Nephron (organoid): ENCODE data around the gene AIP.

Source experiments
- H3K27ac Mint-ChIP-seq, 3 experiments: 2 replicates each; pipeline ENCODE4 v1.8.0; 2020; ENCODE audit warnings: mixed read lengths in 3 of 3, mild to moderate bottlenecking in 2 of 3, moderate library complexity in 1 of 3
- H3K27me3 Mint-ChIP-seq: 2 replicates; pipeline ENCODE4 v1.8.0; 2021; ENCODE audit warnings: low read depth, mild to moderate bottlenecking, moderate library complexity, mixed read lengths
- H3K36me3 Mint-ChIP-seq: 2 replicates; pipeline ENCODE4 v1.8.0; 2020; ENCODE audit warnings: low read depth, mixed read lengths
- H3K4me1 Mint-ChIP-seq: 2 replicates; pipeline ENCODE4 v1.8.0; 2020; ENCODE audit warnings: mixed read lengths
- H3K4me3 Mint-ChIP-seq, 3 experiments: 2 replicates each; pipeline ENCODE4 v1.8.0; 2020; ENCODE audit warnings: mild to moderate bottlenecking in 3 of 3, mixed read lengths in 3 of 3, moderate library complexity in 2 of 3
- H3K9me3 Mint-ChIP-seq: 2 replicates; pipeline ENCODE4 v1.8.0; 2020; ENCODE audit warnings: mixed read lengths
- CTCF ChIP-seq, 3 experiments: fragments of 200-600 bp; sonication (generic); IDR thresholded peaks; one replicate each; pipeline ENCODE4 v1.5.0; 2021; ENCODE audit warnings: antibody characterized with exemption in 3 of 3; ENCODE audit not compliant: unreplicated experiment in 3 of 3

Gene AIP

GRCh38 chr11:67448220-67448609, 34.6 kb upstream of the AIP start:
- Mint-ChIP-seq H3K36me3 (no peaks in the 10 kb centered on the region), H3K4me3 (no peak overlapping the region), H3K27ac (no peak overlapping the region), H3K9me3 (no peaks in the 10 kb centered on the region), H3K27me3 (peaks cover 5% of the 10 kb centered on the region), H3K4me1 (no peaks in the 10 kb centered on the region)
- no peak for TF ChIP-seq CTCF (IDR thresholded peaks at IDR 0.05; ENCODE audit: unreplicated experiment in 3 of 3)

DNA sequence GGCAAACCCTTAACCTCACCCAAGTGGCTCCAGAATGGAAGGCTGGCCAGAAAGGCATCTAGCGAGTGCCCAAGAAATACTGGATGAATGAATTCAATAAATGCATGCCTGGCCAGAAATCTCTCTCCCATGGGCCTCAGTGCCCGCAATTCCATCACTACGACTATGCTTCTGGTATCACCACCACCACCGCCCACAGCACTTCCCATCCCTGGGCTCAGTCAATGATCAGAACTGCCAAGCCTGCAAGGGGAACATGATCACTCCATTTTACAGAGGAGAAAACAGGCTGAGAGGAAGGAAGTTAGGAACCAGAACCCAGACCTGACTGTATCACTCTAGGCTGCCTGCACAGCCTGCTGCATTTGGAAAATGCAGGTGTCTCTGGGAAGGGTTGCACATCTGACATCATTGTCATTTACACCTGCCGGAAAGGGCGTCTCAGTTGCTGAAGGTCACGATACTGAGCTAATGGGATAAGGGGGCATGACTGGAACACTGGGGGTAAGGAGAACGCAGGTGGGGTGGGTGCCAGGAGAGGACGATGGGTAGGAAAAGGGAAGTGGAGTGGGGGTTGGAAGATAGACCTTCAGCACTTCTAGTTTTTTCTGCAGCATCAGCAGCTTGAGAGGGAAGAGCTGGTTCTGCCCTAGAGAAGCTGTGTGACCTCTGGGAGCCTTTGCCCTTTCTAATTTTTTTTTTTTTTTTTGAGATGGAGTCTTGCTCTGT, 33.5 kb upstream of the AIP start:
- no peaks in the 10 kb centered on the region for H3K9me3 Mint-ChIP-seq
- no peaks in the 10 kb centered on the region for H3K36me3 Mint-ChIP-seq
- no peaks in the 10 kb centered on the region for H3K4me1 Mint-ChIP-seq
- TF ChIP-seq CTCF (IDR thresholded peaks at IDR 0.05; ENCODE audit: unreplicated experiment in 3 of 3): no peak
- no peak overlapping the region for H3K4me3 Mint-ChIP-seq
- peaks cover 5% of the 10 kb centered on the region for H3K27me3 Mint-ChIP-seq
- H3K27ac Mint-ChIP-seq: peak overlapping the region in 2 of 3 experiments; percentile 15 to 21

- Mint-ChIP-seq H3K36me3 (no peaks in the 10 kb centered on the region), H3K27me3 (peaks cover 5% of the 10 kb centered on the region), H3K27ac (no peak overlapping the region), H3K9me3 (no peaks in the 10 kb centered on the region), H3K4me3 (no peak overlapping the region), H3K4me1 (no peaks in the 10 kb centered on the region)
- no peak for TF ChIP-seq CTCF (IDR thresholded peaks at IDR 0.05; ENCODE audit: unreplicated experiment in 3 of 3)
Measured at GRCh38 chr11:67450796-67451657, 31.8 kb upstream of the AIP start.

DNA sequence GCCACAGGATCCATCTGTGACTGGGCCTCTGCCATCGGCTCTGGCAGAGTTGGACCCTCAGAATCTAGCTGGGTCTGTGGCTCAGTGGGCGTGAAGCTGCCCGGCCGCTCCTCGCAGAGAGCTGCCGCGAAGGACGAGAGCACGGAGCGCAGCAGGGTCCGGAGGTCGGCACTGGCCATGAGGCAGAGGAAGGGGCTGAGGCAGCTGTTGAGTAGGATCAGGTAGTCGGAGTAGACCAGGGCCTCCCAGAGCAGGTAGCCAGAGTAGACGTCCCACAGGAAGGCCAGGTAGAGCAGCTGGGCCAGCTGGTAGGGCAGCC, 31.2 kb upstream of the AIP start:
- no peak overlapping the region for H3K4me3 Mint-ChIP-seq
- no peaks in the 10 kb centered on the region for H3K36me3 Mint-ChIP-seq
- no peak for TF ChIP-seq CTCF (IDR thresholded peaks at IDR 0.05; ENCODE audit: unreplicated experiment in 3 of 3)
- peaks cover 5% of the 10 kb centered on the region for H3K27me3 Mint-ChIP-seq
- no peak overlapping the region for H3K27ac Mint-ChIP-seq
- H3K4me1 Mint-ChIP-seq: no peaks in the 10 kb centered on the region
- H3K9me3 Mint-ChIP-seq: no peaks in the 10 kb centered on the region

GRCh38 chr11:67452141-67452952, 30.5 kb upstream of the AIP start, which contains the start of gene GPR152:
TSS of gene GPR152 (minus strand) at chr11:67452729. CDS start at chr11:67452724, 5 bp downstream.
- H3K9me3 Mint-ChIP-seq: no peaks in the 10 kb centered on the region
- TF ChIP-seq CTCF (IDR thresholded peaks at IDR 0.05; ENCODE audit: unreplicated experiment in 3 of 3): no peak
- H3K4me1 Mint-ChIP-seq: no peaks in the 10 kb centered on the region
- no peak within 1 kb of the TSS for H3K27ac Mint-ChIP-seq
- peaks cover 5% of the 10 kb centered on the region for H3K27me3 Mint-ChIP-seq
- H3K4me3 Mint-ChIP-seq: no peak within 1 kb of the TSS
- no peaks in the 10 kb centered on the region for H3K36me3 Mint-ChIP-seq
